Activated CD4-positive, alpha-beta T cell treated with anti-CD3 and anti-CD28 coated beads for 1 hour (primary cell): Measurements from ENCODE around the gene EPHA7.

Source experiments
- DNase-seq: peaks from one replicate; pipeline ENCODE4 v3.0.0-alpha.2; 2020

EPHA7 gene

DNA sequence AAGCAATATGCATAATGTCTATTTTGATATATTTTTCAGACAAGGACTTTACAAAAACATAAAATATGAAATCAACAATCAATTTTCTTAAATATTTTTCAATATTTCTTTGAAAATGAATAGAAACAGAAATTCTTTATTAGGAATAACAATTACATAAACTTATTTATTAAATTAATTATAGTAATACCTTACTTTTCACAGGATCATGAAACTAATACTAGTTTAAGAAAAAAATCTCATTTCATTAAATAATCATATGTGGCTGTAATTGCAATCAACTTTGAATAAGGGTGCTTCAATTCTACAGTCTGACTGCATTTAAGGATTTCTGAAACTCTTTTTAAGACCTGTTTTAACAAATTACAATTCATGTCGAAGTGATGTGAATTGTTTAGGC is 26.6 kb downstream of the EPHA7 start:
- no peak for DNase-seq

DNA sequence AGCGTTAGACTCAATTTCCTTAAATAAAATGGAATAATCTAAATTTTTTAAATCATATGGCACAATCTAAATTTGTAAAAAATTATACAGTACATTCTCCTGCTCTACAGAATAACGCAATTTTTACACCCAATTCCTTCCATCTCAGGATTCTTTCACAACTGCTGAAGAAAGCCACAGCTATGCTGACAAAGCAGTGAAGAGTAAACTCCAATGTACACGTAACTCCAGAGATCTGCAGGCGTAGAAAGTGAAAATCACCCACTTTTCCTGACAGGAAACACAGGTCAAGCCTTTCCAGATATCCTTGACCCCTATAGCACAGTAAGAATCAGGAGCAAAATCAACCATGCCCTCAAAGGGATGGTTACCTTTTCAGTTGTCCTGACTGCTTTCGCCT is 27.4 kb downstream of the EPHA7 start:
- DNase-seq = no peak

DNA sequence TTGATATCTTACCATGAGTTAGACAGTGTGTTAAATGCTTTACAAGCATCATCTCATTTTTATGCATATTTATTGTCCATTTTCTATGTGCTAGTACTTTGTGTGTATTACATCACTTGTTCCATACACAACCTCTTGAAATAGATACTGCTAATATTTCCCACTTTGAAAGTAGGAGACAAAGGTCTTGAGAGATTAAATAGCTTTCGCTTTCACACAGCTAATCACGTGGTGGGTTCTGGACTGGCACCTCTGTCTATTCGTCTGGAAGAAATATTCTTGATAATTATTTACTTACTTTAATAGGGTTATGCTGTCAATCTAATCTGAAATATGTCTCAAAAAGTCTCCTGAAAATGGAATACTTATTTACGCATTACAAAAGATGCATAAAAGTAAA is 30.2 kb downstream of the EPHA7 start:
- DNase-seq = no peak

DNA sequence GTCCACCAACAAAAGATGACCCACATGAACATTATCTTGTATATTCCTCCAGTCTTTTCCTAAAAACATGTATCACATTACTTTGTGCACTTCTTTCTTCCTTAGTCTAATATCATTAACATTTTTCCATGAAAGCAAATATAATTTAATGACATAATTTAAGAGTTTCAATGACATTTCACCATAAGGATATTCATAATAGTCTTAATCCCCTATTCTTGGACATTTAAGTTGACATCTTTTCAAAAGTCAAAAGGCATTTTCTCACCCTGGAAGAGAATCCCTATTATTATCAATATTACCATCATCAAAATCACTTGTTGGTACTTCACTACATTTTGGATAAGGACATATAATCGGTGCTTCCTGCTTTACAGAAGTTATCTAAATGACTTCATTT is 31.3 kb downstream of the EPHA7 start:
- no peak for DNase-seq

DNA sequence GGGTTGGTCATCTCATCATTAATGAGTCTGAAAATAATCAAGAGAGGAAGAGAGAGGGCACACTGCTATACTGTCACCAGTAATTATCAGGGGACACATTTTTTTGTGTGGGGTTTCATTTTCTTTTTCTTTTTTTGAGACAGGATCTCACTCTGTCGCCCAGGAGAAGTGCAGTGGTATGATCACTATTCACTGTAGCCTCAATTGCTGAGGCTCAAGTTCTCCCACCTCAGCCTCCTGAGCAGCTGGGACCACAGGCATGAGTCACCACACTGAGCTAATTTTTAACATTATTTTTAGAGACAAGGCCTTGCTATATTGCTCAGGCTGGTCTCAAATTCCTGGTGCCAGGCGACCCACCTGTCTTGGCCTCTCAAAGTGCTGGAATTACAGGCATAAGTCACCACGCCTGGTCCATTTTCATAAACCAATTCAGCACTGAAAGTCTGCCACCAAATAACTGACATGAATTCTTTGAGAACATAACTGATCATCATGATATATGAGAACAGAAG is 43.3 kb downstream of the EPHA7 start:
- no peak for DNase-seq

DNA sequence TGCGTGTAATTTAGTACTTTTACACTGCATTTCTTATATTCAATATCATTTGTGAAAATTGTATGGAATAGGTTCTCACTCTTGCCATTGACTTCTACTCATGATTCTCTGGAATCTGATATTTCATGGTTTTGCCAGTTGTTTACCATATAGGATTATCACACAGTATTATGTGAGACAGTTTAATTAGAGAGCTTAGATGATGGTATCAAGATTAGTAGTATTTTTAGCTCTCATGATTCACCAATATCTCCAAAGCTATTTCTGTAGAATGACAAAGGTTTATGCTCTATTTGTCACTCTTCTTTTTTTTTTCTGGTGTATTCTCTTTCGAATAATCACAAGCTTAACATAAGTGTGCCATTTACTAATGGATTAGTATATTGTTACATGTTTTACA is 45.9 kb downstream of the EPHA7 start:
- DNase-seq = no peak

DNA sequence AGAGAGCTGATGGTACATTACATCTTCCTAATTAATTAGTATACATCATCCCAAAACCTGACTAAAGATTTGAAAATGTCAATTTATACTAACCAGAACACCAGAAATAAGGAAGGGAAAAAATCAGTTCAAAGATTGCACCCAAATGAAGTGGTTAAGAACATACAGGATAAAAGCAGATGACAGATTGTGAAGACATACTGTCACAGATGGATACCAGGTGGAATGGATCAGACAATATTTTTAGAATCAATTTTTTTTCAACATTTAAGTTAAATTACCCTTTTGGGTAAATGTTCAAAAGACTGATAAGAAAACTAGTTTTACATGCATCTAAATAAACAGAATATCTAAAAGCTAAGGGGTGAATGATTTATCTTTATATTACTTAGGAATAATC is 47.6 kb downstream of the EPHA7 start:
- DNase-seq = no peak

DNA sequence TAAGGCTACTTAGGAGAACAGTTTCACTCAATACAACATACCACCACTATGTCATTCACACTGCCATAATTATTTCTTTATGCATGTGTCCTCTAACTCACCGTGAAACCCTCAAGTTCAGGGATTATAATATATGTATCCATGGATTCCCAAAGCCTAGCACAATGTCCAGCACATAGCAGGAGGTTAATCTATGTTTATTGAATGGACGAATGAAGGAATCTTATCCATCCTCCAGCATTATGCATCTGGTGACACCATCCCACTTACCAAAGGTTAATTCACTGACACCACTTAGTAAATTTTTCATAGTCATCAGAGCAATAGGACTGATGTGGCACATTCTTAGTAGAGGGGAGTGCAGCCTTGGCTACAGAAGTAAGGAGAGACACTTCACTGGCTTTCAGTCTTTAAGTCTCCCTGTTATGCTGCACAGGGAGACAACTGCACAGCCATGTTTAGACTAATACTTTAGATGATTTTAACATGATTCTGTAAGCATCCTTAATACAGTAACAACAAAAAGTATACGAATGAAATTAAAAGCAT is 49.7 kb downstream of the EPHA7 start:
- no peak for DNase-seq

DNA sequence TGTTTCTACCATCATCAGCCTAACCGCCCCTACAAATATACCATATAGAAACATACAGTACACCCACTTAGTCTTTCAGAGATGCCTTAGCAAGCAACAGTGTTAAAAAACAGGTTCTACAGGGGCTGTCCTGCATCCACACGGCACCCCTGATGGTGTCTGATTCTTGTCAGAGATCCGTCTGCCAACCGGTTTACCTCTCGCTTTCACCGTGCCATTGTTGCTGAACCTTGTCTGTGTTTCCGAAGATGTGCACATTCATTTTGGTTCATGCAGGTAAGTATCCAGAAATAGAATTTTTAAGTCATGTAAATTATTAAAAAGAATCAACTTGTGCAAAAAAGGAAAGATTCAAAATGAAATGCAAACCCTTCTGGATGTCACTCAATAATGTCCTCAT is 52.9 kb downstream of the EPHA7 start:
- no peak for DNase-seq

DNA sequence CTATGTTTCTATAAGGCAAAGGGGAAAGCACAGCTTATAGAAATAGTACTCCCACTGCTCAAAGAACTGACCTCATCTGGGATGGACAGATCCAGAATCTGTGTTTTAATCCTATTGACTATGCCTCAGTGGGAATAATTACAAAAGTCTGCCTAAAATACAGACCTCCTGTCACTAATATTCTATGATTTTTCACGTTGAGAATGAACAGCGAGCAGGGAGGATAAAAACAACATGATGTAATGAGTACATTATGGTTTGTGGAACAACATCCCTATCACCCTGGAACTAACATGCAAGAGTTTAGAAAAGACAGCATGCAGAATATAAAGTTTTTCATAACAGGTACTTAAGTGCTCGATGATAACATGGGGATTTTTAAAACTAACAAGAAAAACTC is 53.9 kb downstream of the EPHA7 start:
- no peak for DNase-seq

DNA sequence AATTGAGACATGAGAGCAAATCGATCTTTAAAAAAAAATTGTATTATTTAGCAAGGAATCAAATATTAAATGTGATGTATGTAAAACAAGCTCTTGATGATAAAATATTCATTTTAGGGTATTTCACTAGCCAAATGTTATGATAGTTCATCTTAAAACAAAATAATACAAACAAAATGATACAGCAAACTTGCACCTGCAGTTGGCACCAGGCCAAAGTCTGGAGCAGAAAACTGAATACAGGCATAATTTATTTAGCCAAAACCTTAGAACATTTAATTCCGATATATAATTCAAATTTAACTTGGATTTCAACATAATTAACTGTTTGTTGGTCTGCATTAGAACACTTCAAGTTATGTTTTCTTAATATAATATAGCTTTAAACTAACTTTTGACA is 60.9 kb downstream of the EPHA7 start:
- DNase-seq = no peak

DNA sequence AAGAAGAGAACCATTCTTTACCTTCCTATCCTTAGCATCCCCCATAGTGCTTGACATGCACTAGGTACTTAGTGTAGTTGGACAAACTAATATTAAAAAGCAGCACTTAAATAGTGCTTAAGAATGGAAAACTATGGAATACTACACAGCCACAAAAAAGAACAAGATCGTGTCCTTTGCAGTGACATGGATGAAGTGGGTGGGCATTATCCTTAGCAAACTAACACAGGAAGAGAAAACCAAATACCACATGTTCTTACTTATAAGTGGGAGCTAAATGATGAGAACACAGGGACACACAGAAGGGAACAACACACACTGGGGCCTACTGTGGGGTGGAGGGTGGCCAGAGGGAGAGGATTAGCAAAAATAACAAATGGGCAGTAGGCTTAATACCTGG is 66.8 kb downstream of the EPHA7 start:
- DNase-seq = no peak

DNA sequence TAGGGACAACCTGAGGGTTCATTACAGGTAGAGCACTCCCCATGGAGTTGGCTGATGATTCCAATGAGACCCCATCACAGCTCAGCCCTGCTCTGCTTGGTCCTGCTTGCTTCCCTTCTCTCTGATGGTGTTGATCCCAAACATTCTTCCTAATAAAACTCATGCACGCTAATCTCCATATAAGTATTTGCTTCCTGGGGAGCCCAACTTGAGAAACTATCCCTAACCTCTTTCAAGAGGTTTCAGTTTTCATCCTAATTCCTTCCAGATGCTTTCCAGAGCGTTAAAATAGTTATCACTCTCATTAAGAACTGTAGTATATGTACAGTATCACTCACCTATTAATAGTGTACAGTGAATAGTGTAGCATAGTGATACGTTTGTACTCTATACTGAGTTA is 68.1 kb downstream of the EPHA7 start:
- DNase-seq = no peak

DNA sequence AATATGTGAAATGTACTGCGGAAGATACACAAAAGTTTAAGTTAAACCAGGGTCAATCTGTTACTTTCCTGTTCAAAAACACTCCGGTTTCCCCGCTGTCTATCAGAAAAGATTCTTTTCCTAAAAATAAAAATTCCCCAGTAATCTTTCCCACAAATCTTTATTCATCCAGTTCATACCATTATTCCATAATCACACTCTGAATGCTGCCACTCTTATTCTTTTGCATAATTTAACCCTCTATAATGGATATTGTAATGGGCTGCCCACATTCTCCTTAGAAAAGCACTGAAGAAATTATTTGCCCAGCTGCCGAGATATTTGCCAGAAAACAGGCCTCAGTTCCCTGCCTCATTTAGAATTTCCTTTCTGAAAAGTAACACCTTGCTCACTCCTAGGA is 68.6 kb downstream of the EPHA7 start:
- no peak for DNase-seq

DNA sequence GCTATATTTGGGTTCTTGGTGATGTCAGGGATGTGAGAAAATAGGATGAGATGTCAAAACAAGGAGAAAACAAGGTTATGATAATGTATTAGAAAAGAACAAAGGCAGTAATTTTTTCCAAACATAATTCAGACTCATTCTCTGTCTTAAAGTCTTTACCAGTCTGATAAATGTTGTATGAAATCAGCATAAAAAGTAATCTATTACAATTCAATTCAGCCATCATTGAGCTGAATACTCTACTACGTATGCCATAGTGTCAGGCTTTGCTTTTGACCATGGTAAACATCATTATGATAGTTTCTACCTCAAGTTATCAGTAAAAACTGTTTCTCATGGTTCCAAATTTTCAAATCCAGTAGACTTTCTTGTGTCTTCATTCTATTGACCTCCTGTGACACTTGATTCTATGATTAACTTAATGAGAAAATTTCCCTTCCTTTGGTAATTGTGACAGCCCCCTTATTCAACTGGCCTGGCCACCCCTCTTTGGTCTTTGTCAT is 75.0 kb downstream of the EPHA7 start:
- no peak for DNase-seq

DNA sequence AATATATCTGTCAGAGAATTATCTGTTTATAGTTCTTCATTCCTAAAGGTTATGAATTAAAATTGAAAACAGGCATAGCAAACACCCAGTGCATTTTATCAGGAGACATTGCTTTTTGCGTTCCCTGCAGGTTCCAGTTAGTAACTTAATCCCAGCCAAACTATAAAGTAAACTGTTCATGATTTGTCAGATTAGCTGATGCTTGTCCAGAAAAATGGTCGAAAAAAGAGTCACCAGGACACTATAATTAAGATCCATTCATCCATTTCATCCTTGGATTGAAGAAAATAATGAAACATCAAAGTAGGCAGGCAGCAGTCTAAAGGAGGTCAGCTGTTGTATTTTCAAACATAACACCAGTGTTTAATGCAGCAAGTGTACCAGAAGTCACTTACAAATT is 75.9 kb downstream of the EPHA7 start:
- DNase-seq = no peak

DNA sequence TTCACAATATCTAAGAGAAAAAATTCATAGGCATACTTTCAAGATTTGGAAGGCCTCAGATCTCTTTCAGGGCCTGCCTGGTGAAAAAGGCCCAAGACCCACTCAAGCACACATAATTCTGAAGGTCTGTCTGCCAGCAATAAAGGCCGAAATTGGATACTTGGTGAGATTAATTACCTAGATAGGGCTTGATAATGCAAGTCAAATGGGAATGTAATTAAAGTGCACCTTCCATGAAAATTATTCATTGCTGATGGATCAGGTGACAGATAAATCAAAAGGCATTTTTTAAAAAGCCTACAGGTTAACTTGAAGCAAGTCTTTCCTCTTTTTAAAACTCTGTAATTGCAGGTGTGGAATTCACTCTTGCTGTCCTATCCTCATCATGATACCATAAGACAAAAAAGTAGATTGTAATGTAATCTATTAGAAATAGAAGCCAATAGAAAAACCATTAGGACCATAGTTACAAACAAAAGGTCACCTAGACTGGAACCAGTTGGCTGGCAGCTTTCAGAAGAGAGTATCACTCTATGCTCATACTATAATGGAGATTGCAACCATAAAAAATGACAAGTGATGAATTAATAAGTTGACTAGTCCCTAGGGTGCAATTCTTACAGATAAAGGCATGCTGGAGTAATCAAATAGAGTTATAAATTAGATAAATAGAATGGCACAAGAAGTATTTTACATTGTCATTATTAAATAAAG is 77.3 kb downstream of the EPHA7 start:
- no peak for DNase-seq

DNA sequence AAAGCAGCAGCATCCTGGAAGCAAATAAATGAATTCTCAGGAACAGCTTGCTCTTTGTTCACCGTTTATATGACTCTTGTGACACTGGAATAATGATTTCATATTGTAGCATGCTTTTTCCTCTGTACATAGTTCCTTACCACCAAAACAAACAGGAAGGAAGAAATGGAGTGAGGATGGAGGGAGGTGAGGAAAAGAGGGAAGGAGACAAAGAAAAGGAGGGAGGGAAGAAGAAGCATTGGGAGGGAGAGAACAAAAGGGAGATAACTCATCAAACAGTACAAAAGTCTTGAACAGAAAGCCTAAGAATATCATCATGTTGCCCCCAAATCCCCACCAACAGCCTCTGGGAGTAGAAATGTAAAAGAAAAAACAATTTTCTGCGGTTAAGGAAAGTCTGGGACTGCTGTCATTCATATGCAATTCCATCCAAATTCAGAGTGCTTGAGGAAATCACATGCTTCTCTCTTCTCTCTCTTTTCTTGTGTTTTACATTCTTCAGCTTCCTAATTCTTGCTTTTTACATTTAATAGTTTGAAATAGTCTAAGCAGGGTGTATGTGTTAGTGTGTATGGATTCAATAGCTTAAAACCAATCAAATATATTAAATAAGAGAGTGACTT is 81.5 kb downstream of the EPHA7 start:
- DNase-seq = no peak

DNA sequence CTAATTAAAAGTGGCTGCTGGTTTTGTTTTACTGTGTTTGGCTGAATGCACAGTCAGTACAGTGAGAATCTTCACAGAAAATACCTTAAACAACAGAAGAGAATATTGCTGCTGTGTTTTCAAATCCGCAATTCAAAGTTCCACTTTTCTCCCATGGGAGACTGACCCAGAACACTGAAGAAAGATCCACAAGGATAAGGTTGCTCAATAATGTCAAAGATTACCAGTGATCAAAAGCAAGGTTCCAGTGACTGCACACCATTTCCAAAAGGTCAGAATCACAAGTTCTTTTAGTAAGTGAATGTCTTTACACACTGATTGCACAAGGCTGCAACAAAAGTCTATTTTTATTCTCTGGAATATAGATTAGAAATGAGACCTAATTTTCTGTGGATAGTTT is 82.3 kb downstream of the EPHA7 start:
- no peak for DNase-seq

DNA sequence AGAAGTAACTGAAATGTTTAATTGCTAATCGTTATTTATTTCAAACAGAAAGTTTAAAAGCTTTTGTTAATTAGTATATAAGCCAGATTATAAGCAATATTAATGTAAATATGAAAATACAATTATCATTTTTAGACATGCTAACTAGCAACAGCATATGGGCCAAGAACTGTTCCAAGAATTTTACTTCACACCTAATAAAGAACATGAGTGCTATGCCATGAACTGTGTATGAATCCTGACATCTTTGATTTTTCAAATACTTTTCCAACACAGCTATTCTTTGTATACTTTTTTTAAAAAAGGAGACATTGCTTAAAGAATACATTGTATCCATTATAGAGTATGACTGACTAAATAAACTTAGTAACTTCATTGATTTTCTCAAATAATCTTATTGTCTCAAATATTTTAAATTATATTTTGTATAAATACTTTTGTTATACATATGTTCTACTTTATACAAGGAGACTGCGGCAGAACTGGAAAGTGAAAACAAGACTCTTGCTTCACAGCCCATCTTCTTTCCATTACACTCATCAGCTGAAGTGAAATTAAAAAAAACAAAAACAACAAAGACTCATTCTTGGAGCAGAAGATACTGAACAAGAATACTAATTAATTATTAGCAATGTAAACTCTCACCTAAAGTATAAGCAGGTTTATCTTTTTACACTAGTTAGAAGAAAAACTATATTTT is 89.9 kb downstream of the EPHA7 start:
- DNase-seq = no peak

DNA sequence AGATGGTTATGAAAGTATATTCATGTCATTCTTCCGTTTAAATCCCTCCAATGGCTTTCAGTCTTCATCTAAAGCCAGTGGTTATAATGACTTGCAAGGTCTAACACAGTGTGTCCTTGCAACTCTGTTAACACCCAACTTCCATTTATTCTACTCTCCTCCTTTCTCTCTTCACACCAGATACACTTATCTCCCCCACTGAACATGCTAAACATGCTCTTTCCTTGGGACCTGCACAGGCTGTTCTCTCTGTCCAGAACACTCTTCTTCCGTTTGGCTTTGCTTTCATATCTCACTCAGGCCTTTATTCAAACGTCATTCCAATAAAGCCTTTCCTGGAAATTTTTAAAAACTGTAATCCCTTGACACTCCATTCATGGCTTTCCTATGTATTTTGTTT is 91.5 kb downstream of the EPHA7 start:
- DNase-seq = no peak

DNA sequence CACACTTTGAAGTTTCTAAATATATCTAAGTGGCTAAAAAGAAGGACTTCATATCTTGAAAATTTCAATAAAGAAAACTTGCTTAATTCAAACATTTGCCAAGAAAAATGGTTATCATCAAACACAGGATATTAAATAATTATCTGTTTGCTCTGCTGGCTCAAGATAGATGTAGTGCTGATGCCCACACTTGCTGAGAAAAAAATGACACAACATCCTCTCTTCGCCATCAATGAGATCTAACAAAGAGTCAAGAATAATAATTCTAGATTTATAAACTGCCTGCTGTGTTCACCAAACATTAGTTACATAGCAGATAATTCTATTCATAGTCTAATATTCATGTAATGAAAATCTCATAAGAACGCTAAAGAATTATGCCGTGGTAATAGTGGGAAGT is 93.6 kb downstream of the EPHA7 start:
- DNase-seq = no peak

DNA sequence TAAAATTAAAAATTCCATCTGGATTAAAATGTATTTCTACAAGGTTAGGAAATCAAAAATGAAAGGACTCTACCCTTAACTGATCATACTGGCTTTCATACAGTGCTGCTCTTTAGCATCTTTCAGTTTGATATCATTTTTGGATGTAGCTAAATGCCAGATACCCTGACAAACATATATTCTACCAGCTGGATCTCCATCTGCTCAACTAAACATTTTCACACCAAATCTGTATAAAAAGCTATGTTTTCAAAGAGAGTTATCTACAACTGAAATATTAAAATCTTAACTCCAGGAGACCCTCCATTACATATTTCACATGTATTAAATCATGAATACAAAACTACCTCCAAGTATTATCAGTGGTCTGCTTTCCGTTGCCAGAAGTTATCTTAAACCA is 95.7 kb downstream of the EPHA7 start:
- DNase-seq = no peak

DNA sequence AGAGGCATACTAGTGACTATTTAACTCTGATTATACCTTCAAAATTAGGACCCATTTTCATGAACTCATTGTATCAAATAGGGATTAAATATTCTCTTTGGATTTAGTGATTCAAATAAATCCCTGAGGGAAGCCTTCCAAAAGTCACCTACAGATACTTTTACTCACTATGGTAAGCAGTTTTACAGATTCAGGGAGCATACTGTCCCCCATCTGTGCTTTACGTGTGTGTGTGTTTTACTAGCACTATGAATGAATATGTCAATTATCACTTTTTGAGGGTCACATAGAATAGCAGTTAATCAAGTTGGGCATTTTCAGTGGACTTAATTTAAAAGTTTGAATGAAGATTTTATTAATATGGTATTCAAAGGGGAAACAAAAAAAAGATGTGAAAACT is 96.7 kb downstream of the EPHA7 start:
- DNase-seq = no peak
